ENCODE measurements around the gene IARS1.

DNA sequence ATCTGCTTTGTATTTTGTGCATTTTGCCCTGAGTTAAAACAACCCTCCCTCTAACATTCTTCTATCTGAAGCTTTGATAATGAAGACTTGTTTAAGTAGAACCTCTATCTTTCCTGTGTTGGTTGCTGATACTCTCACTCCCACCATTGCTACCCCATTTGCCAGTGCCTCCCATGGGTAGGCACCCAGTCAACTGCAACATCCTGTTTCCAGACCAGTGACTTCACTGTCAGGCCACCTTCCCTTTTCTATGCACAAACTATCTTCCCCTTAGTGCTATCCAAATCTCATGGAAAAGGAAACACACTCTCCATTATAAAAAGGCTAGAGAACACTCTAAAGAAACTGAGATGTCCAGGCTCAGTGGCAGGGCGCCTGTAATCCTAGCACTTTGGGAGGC lies 5.6 kb upstream of the IARS1 start:
- TF ChIP-seq CTCF (IDR thresholded peaks at IDR 0.05) (no peak), POLR2AphosphoS5 (IDR thresholded peaks at IDR 0.05) (no peak), EP300 (IDR thresholded peaks at IDR 0.05) (no peak)
